Natural killer cell (primary cell): ENCODE measurements around the gene XPNPEP2. TPM values are rescaled to one million over a fixed set of nuclear protein-coding genes. Genes with fewer than 3 reads are reported as not detected.

Experiments
- ATAC-seq, 3 donors: fragments of 150-1000 bp in 2 of 3; fragments of 200-7000 bp in 1 of 3; cut with Tn5 transposase; 1 replicate in 1 of 3; 2 replicates in 2 of 3; pipeline ENCODE4 v1.10.0; 2021; ENCODE audit warnings: mild to moderate bottlenecking in 2 of 3, moderate library complexity in 2 of 3
- DNase-seq, 2 donors: peaks; one replicate each; pipeline versions ENCODE4 v3.0.0 to v3.0.0-alpha.2; 2013 to 2021; ENCODE audit warnings: mixed read lengths in 1 of 2
- H3K27ac ChIP-seq: one replicate; pipeline ENCODE4 v1.5.1; 2013; ENCODE audit warnings: mild to moderate bottlenecking, low read length
- H3K27me3 ChIP-seq: one replicate; pipeline ENCODE4 v1.6.1; 2013; ENCODE audit warnings: low read length; ENCODE audit not compliant: control insufficient read depth, insufficient read depth
- H3K36me3 ChIP-seq: one replicate; pipeline ENCODE4 v1.6.1; 2013; ENCODE audit warnings: low read length; ENCODE audit not compliant: control insufficient read depth, insufficient read depth
- H3K4me1 ChIP-seq: one replicate; pipeline ENCODE4 v1.6.1; 2013; ENCODE audit warnings: low read length; ENCODE audit not compliant: control insufficient read depth, insufficient read depth
- H3K4me3 ChIP-seq: one replicate; pipeline ENCODE4 v1.5.1; 2013; ENCODE audit warnings: low read length
- H3K9me3 ChIP-seq: one replicate; pipeline ENCODE4 v1.6.1; 2013; ENCODE audit warnings: low read length; ENCODE audit not compliant: control insufficient read depth, insufficient read depth
- H3K27ac Mint-ChIP-seq, 2 donors: one replicate each; pipeline ENCODE4 v1.8.0; 2022; ENCODE audit warnings: mild to moderate bottlenecking in 2 of 2, mixed read lengths in 2 of 2, moderate library complexity in 1 of 2
- H3K27me3 Mint-ChIP-seq, 2 donors: one replicate each; pipeline ENCODE4 v1.8.0; 2022; ENCODE audit warnings: low read depth in 2 of 2, mixed read lengths in 2 of 2
- H3K36me3 Mint-ChIP-seq: one replicate; pipeline ENCODE4 v1.8.0; 2022; ENCODE audit warnings: mixed read lengths
- H3K4me1 Mint-ChIP-seq, 2 donors: one replicate each; pipeline ENCODE4 v1.8.0; 2022; ENCODE audit warnings: mixed read lengths in 2 of 2
- H3K4me3 Mint-ChIP-seq: one replicate; pipeline ENCODE4 v1.8.0; 2022; ENCODE audit warnings: mild to moderate bottlenecking, moderate library complexity, mixed read lengths
- H3K9me3 Mint-ChIP-seq, 2 donors: one replicate each; pipeline ENCODE4 v1.8.0; 2022; ENCODE audit warnings: mixed read lengths in 2 of 2
- whole genome bisulfite sequencing: methylation state at CpG from one replicate; pipeline ENCODE4 v1.1.7; 2013; ENCODE audit warnings: missing lambda C conversion rate; ENCODE audit not compliant: insufficient coverage; 5-methylcytosine and 5-hydroxymethylcytosine counted together
- intact Hi-C: fragments of 100-400 bp; cut with micrococcal nuclease; formaldehyde crosslinking; loops from one replicate; pipeline ENCODE4 v1.14.2; 2022
- total RNA-seq, 4 donors: library from RNA; stranded (reverse); fragments of 120-200 nt in 1 of 4; gene quantifications; one replicate each; pipeline versions ENCODE4 v1.2.3 to v1.2.4, GENCODE V29; 2013 to 2022
- TF ChIP-seq, protein P1 (sequence below): fragments of 200-600 bp; IDR thresholded peaks from one replicate; pipeline ENCODE4 v1.8.0; 2022; ENCODE audit warnings: antibody characterized with exemption

The XPNPEP2 gene
- total RNA-seq, 3 donors from 2014 or later (not counting 1 experiment from before 2014, with no cell fraction given): 0.96 to 2.6 (median 1.6) TPM

DNA sequence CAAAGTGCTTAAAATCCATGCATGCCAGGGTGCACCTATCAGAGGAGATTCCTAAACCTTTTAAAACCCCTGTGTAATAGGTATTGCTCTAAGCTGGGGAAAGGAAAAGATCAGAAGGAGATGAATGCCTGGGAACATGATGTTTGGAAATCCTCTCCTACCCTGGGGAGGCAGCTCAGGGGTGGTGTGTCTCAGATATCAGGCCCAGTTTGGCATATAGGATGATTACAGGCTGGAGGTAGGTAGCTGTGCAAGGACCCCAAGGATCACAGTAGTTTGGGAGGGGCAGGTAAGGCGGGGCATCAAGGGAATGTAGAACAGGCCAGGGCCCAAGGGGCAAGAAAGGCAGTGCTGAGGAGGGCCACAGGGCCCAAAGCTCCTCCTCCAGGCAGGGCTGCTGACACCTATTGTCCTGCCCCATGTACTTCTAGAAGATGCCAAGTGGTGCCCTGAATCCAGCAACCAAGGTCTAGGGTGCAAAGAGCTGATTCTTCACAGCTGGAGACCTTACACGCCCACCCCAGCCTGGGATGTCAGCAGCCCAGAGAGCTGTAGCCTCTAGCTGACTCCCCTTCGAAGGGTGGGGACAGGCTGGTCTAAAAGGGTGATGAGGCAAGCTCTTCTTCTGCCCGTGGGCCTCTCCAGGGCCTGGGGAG is 58.6 kb downstream of the XPNPEP2 start:
- H3K9me3 Mint-ChIP-seq: no peaks in the 10 kb centered on the region
- H3K4me3 Mint-ChIP-seq: no peak overlapping the region
- H3K27me3 Mint-ChIP-seq: no peaks in the 10 kb centered on the region
- TF ChIP-seq, protein P1, sequence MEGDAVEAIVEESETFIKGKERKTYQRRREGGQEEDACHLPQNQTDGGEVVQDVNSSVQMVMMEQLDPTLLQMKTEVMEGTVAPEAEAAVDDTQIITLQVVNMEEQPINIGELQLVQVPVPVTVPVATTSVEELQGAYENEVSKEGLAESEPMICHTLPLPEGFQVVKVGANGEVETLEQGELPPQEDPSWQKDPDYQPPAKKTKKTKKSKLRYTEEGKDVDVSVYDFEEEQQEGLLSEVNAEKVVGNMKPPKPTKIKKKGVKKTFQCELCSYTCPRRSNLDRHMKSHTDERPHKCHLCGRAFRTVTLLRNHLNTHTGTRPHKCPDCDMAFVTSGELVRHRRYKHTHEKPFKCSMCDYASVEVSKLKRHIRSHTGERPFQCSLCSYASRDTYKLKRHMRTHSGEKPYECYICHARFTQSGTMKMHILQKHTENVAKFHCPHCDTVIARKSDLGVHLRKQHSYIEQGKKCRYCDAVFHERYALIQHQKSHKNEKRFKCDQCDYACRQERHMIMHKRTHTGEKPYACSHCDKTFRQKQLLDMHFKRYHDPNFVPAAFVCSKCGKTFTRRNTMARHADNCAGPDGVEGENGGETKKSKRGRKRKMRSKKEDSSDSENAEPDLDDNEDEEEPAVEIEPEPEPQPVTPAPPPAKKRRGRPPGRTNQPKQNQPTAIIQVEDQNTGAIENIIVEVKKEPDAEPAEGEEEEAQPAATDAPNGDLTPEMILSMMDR: no peak
- no peak for DNase-seq
- peak overlapping the region; percentile 52 to 59 for H3K27ac Mint-ChIP-seq
- WGBS: 76% methylated on average over 4 of the region's 4 CpGs
- Histone ChIP-seq H3K36me3 (peaks cover 54% of the 10 kb centered on the region), H3K4me1 (peaks cover 26% of the 10 kb centered on the region), H3K27me3 (no peaks in the 10 kb centered on the region), H3K9me3 (no peaks in the 10 kb centered on the region), H3K4me3 (no peak overlapping the region), H3K27ac (no peak overlapping the region)
- H3K4me1 Mint-ChIP-seq: peaks cover 22 to 26% of the 10 kb centered on the region in 2 donors
- H3K36me3 Mint-ChIP-seq: no peaks in the 10 kb centered on the region
- peak in 2 of 3 donors; percentile 24 to 25 for ATAC-seq
- intact Hi-C loops: no loop called here

DNA sequence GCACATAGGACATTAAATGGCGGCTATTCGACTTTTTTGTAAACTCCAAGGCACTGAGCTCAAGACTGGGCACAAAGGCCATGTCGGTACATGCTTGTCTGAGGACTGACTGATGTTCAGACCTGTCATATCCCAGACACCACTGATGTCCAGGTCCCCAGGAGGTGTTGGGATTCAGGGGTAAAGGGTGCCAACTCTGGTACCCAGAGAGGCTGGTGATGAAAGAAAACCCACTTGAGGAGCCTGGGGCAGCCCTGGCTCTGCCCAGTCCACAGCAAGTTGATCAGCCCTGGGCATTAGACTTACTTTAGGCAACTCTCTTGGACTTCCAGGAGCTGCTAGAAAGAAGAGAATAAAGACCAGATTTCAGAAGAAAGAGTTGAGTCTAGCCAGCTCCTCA is 59.7 kb downstream of the XPNPEP2 start:
- no peaks in the 10 kb centered on the region for H3K9me3 Mint-ChIP-seq
- WGBS: 97% methylated on average over 3 of the region's 3 CpGs
- Histone ChIP-seq H3K27me3 (no peaks in the 10 kb centered on the region), H3K9me3 (no peaks in the 10 kb centered on the region), H3K27ac (peak overlapping the region; percentile 42), H3K36me3 (peaks cover 43% of the 10 kb centered on the region), H3K4me3 (no peak overlapping the region), H3K4me1 (peaks cover 24% of the 10 kb centered on the region)
- peak overlapping the region; percentile 52 to 77 for H3K27ac Mint-ChIP-seq
- TF ChIP-seq, protein P1: no peak
- no peaks in the 10 kb centered on the region for H3K36me3 Mint-ChIP-seq
- intact Hi-C loops: no loop called here
- no peak overlapping the region for H3K4me3 Mint-ChIP-seq
- H3K27me3 Mint-ChIP-seq: no peaks in the 10 kb centered on the region
- H3K4me1 Mint-ChIP-seq: peaks cover 21 to 22% of the 10 kb centered on the region in 2 donors
- ATAC-seq (no peak), DNase-seq (no peak)

DNA sequence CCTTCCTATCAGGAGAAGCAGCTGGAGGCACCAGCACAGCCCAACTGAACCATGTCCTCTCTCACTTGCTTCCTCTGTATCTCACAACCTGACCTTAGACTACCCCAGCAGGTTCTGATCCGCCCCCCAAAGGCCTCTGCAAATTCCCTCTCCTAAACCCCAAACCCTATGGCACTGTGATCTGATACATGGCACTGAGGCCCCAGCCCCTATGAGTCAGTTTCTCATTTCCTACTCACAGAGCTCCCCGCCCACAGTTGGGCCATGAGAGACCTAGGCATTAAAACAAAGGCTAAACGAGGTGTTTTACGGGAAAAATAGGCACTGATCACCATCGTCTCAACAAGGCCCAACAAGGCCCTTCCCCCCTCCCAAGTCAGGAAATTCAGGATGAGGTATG is 60.1 kb downstream of the XPNPEP2 start:
- Histone ChIP-seq H3K4me1 (peaks cover 21% of the 10 kb centered on the region), H3K4me3 (no peak overlapping the region), H3K27ac (peak overlapping the region; percentile 42), H3K27me3 (no peaks in the 10 kb centered on the region), H3K9me3 (no peaks in the 10 kb centered on the region), H3K36me3 (peaks cover 39% of the 10 kb centered on the region)
- Mint-ChIP-seq H3K4me1 (peaks cover 21 to 22% of the 10 kb centered on the region in 2 donors), H3K36me3 (no peaks in the 10 kb centered on the region), H3K27ac (peak overlapping the region; percentile 52 to 77), H3K4me3 (no peak overlapping the region), H3K27me3 (no peaks in the 10 kb centered on the region), H3K9me3 (no peaks in the 10 kb centered on the region)
- WGBS: 90% methylated on average over 2 of the region's 5 CpGs
- TF ChIP-seq, protein P1: no peak
- intact Hi-C loops: no loop called here
- ATAC-seq (peak in 2 of 3 donors; percentile 14 to 41), DNase-seq (no peak)

DNA sequence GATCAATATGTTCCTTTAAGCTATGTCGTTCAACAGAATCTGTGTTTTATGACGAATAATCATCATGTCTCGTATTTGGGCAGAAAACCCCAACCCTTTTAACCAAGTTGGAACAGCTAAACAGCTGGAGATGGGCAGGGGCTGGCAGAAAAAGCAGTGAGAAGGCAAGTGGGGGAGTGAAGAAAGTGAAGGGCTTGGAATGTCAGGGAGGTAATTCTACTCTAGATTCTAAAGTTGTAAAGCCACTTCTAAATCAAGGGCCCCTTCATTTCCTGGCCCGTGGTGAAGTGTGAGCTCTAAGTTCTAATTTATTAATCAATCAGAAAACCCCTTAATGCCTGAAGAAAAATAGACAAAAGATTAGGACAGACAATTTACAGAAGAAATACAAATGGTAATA is 61.4 kb downstream of the XPNPEP2 start:
- Histone ChIP-seq H3K9me3 (no peaks in the 10 kb centered on the region), H3K4me1 (peaks cover 13% of the 10 kb centered on the region), H3K27ac (no peak overlapping the region), H3K4me3 (no peak overlapping the region), H3K36me3 (peaks cover 26% of the 10 kb centered on the region), H3K27me3 (no peaks in the 10 kb centered on the region)
- Mint-ChIP-seq H3K27me3 (no peaks in the 10 kb centered on the region), H3K9me3 (no peaks in the 10 kb centered on the region), H3K27ac (peak overlapping the region; percentile 52 to 77), H3K36me3 (no peaks in the 10 kb centered on the region), H3K4me1 (peaks cover 21 to 22% of the 10 kb centered on the region in 2 donors), H3K4me3 (no peak overlapping the region)
- TF ChIP-seq, protein P1: no peak
- no CpG with 5 or more reads among the region's 4 CpGs for WGBS
- DNase-seq (no peak), ATAC-seq (no peak)
- intact Hi-C loops: no loop called here
